NB4 (cell line): Measurements from ENCODE around the gene ABCF3.

ENCODE experiments used
- CTCF ChIP-seq: IDR thresholded peaks from one replicate; pipeline ENCODE4 v1.5.1; 2012; ENCODE audit warnings: low read depth, low read length
- MYC ChIP-seq: IDR thresholded peaks from 2 replicates; pipeline ENCODE4 v1.6.1; 2011; ENCODE audit warnings: low read depth, low read length
- POLR2A ChIP-seq: IDR thresholded peaks from 2 replicates; pipeline ENCODE4 v1.6.1; 2011; ENCODE audit warnings: mild to moderate bottlenecking; ENCODE audit not compliant: insufficient read length; ENCODE audit errors: extremely low read depth
- TF ChIP-seq, protein P1 (sequence below): IDR thresholded peaks from 2 replicates; pipeline ENCODE4 v1.6.1; 2011; ENCODE audit warnings: low read depth, low read length

DNA sequence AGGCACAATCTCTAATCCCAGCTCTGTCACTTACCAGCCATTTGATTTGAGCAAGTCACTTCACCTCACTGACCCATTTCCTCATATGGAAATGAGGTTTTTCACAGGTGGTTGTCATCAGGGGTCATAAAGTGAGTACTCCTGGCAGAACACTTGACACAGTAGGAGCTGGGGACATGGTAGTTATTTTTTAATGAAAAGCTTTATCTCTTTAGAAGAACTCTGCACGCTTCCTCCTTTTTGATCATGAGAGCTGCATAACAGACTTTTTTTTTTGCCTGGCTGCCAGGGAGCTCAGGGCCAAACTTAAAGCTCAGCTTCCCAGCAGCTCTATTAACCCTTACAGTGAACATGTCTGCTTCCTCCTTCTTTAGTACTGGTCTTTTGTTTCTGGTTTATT lies 51.8 kb downstream of the ABCF3 start:
- TF ChIP-seq CTCF (no peak), MYC (no peak), POLR2A (no peak)
- TF ChIP-seq, protein P1, sequence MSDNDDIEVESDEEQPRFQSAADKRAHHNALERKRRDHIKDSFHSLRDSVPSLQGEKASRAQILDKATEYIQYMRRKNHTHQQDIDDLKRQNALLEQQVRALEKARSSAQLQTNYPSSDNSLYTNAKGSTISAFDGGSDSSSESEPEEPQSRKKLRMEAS: no peak
